Inferior parietal cortex (tissue), 1 donor: Measurements from ENCODE around the gene INPP4B.

Experiments used
- DNase-seq: peaks from one replicate; pipeline ENCODE4 v3.0.0-alpha.2; 2016; ENCODE audit errors: extremely low spot score

Gene INPP4B

DNA sequence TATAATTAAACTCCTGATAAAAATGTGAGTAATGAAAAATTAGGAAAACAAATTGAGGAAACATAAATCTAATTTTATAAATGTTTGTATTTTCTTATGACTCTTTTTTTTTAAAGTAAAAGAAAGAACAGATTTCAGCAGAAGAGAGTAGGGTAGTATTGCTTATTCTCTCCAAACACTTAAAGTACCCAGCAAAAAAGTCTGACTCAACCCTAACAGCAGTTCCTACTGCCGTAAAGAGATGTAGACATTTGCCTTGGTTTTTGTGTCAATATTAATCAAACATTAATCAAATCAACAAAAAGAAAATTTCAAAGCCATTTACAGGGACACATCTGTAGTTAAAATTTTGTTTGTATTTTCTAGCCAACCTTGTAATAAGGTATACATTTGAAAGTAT lies 701.3 kb downstream of the INPP4B start:
- no peak for DNase-seq

DNA sequence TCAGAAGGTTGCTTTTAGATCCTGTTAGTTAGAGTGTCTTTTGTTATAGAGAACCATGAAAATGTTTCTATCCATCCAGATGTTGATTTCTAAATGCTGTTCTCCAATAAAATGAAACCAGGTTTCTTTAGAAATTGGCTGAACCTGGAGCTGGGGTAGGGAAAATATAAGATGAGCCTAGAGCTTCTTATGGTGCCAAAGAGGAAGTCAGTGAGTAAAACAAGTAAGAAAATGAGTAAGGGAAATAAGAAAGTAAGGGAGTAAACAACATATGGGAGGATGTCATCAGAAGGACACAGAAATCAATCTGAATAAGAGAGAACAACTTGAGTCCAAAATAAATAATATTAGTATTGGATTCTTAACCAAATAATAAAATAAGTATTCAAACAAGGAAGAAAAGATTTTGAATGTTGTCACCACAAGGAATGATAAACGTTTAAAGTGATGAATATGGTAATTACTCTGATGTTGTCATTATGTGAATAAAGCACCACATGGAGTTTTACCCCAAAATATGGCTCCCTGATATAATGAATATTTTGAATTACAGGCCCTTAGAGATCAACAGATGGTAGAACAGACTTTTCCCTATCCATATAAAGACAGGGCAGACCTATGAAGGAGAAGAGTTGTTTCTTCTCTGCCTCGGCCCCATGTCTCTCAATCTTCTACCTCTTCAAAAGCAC lies 703.6 kb downstream of the INPP4B start:
- no peak for DNase-seq

DNA sequence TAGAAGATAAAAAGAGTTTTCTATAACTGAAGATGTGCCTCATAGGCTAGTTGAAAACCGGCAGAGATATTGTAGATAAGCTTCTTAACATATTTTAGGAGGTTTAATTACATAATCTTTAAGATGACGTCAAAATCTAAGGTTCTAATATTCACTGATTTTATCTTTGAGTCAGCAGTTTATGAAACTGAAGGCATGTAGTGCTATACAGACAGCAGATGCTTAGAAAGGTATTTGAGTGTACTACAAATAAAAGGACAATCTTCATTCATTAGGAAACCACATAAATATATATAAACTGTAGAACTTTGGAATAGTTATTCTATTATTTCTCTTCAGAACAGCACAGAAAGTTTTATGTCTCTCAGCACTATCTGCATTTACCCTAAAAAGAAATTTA lies 704.9 kb downstream of the INPP4B start:
- DNase-seq, result no peak

DNA sequence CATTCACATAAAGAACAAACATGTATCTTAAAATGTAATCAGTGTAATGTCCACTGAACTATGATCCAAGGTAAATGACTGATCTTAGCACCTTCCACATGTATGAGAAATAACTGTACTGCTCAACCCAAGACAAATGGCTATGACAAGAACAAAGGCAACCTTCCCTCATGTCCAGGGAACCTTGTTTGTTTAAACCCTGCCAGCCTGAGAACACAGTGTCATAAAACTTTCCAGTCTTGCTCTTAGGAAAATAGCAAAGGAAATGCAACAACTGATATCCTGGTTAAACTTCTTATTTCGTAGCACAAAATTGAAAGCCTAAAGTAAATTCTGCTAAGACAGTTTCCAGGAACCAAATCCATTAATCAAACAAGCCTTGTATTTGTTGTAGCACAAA lies 715.4 kb downstream of the INPP4B start:
- DNase-seq, result no peak

DNA sequence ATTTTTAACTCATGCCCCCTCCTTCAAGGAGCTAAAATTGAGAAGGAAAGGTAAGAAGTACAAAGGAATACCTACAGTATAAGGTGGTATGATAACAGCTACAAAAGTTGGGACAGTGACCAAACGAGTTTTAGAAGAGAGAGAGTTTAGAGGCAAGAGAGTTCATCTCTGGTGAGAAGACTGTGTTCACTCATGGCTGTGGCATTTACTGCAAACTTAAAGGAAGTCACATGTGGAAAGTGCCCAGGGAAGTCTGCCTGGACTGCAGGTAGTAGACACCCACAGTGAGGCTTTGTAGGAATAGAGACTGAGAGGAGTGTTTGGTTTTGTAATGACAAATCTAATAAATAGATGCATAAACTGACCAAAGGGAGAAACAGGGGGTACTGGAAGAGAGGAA lies 716.2 kb downstream of the INPP4B start:
- no peak for DNase-seq

DNA sequence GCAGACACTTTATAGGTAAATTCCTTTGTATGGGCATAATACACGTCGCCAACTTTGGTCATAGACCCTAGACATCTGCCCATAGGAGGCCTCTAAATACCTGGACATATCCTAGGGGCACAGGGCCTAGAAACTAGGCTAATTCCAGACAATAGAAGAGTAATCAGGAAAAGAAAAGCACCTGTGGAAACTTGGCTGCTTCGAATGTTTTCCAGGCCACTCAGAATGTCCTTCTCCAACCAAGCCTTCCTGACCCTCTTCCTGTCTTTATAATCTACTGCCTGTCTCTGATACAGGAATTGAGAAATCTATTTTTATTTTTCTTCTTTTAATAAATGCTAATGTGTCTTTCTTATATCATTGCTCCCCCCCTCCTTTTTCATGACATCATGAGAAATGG lies 716.6 kb downstream of the INPP4B start:
- DNase-seq, result no peak

DNA sequence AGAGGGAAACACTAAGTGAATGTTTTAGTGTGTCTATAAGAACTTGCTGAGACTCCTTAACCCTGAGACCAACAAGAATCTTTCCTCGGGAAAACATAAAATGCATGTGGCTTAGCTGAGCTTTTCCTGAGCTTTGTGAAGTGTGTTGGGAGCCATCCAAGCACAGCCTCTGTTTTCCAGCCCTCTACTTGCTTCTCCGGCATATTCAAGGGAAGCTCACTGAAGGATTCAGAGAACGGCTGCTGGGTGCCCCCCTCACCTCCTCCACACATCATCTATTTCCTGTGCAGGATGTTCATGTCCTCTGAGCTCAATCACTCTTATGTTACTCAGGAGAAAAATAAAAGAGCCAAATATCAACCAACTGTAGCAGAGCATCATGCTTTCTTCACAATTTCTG lies 717.6 kb downstream of the INPP4B start:
- DNase-seq, result peak; percentile 15

DNA sequence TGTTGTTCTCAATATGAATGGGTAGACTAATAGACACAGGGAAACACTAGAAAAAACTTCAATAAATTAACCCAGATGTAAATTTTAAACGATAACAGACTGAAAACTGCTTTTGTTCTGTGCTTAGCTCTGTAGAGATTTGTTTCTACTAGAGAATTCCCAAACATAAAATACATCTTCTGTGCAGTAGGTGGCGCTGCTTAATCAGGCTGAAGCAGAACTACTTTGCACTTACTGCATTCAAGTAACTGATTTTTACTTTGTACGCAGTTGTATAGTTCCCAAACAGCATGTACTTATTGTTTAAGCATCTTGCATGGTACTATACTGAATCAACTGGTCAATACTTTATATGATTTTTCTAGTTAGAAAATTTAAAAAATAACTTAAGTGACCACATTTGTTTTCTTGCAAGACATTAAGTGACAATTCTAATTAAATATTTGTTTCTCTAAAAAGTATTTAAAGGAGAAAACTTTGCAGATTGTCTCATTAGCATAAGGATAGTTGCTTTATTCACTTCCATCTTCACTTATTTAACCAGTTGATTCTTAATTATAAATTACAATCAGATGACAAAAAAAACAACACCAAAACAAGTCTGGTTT lies 719.1 kb downstream of the INPP4B start:
- DNase-seq, result peak; percentile 87

DNA sequence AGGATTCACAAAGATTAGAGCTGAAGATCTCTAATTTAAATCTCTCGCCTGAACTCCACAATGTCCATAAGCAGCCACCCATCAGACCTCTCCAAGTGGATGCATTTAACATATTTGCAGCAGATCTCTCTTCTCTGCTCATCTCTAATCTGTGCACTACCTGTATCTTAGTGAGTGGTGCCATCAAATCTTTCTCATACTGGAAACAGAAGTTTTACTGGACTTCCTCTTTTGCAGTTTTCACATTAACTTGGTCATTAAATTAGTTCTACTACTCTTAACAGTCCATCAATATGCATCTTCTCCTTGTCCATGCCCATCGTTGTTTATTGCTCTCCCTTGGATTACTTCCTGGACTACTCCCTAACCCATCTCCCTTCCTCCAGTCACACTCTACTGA lies 721.2 kb downstream of the INPP4B start:
- no peak for DNase-seq

DNA sequence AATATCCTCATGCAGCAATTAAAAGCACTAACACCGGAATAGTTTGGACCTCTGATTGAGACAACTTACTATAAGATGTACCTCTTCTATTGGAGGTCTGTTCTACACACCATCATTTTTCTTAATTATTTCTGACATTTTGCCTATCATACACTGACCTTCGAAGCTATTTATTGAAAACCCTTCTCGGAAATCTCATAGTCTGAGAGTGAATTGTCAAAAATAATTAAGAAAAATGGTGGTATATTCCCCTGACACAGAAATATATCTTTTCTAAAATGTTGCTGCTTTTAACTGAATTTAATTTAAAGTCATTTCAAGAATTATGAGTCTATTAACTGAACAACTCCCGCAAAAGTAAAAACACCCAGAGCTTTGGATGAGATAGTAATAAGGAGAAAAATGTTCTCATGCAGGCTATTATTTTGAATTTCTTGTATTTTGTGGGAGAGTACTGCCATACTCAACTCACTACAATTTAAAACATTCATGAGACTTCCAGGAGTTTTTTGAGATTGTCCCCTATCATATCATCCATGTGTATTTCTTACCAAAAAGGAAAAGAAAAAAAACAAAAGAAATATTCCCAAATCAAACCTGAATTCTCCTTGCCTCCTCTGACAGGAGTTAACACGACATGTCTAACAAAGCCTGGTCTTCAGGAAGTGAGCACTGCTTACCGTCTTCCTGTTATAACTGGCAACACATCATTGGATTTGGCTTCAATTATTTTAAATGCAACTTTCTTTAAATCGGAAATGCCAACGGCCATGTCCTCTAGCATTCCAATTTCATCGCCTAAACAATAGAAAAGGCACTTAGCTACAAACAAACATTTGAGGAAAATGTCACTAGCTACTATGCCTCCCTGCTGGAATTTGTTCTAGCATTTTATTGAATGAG lies 724.4 kb downstream of the INPP4B start:
- DNase-seq, result no peak

DNA sequence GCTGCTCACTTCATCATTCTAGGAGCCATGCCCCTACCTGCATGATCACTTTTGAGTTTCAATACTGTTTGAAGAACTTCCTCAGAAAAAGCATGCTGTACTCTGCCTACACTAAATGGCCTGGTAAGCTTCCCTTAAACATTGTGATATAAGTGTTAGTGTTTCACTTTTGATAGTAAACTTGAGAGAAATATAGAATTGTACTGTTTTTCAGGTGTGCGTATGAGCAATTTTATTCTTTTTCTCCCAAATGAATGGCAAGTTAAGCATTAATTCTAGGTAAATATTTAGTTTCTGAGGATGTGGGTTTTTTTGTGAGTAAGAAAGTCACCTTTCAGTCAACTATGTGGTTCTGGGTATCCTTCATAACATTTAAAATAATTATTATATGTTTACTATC lies 725.2 kb downstream of the INPP4B start:
- DNase-seq, result no peak

DNA sequence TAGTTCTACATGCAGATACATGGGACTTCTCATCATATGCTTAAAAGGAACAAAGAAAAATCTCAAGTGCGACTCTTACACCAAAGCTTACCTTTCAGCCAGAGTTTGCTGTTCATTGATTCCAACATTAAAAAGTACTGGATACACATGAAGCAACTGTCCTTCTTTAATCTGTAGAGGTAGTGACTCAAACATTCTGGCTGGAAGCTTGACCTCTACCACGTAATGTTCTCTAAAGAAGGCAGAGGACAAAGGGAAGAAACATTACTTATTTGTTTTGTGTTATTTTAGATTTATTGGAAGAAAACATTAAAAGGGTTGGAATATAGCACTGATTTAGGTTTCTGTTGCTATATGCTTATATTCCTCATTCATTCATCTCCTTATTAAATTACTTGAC lies 733.6 kb downstream of the INPP4B start:
- no peak for DNase-seq

DNA sequence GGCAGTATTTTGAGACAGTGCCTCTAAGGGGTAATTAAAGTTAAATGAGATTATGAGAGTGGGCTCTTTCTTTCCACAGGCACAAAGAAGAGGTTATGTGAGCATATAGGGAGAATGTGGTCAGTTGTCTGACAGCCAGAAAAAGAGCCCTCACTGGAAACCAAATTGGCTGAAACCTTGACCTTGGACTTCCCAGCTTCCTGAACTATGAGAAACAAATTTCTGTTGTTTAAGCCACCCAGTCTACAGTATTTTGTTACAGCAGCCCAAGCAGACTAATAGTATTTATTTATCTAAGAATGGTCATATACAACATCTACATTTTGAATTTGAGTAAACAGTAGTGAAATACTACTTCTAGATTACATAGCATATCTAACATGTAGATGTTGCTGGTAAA lies 736.0 kb downstream of the INPP4B start:
- no peak for DNase-seq

DNA sequence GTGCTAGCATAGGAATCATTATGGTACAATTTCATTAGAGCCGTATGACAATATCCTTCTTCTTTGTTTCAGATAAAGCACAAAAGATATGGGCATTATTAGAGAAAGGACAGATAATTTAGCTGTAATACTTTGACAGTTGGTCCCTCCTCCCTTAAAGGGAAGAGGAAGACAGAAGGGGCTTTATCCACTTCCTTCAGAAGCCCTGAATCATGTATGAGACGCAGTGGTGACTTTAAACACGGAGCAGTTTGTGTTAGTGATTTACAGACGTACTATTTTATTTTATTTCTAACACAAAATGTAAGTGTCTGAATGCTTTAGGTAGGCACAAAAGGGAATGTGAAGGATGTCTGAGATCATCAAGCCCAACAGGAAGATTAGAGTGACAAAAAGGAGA lies 742.1 kb downstream of the INPP4B start:
- DNase-seq, result no peak

DNA sequence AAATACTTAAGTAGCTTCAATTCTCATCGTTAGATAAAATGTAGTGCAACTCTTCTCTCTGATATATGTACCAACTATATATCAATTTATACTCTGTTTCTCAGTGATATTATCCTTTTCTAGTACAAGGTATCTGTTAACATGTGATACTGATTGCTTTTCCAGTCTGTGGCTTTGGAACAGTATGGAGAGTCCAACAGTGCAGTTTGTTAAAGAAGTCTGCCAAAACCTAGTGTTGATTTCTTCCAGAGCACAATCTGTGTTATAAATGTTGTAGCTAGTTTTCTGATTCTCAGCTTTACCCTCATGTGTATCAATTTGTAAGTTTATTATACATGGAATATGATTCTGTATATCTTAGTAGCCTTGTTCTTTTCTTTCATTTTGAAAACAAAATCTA lies 744.7 kb downstream of the INPP4B start:
- DNase-seq, result no peak

DNA sequence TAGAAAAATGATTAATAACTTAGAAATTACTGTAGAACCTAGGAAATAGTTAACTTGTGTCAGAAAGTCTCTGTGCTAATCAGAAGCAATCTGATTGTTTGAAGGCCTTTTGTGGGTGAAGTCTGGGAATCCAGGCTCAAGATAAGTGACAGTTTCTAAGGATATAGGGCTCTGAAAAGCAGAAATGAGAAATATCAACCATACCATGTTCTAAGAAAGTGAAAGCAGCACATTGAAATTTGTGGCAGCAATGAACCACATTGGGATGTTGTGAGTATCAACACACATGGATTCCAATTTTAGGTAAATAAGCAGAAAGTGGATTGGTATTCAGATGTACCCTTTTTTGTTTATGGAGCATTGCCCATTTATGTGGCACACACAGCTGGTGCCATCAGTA lies 745.2 kb downstream of the INPP4B start:
- no peak for DNase-seq

DNA sequence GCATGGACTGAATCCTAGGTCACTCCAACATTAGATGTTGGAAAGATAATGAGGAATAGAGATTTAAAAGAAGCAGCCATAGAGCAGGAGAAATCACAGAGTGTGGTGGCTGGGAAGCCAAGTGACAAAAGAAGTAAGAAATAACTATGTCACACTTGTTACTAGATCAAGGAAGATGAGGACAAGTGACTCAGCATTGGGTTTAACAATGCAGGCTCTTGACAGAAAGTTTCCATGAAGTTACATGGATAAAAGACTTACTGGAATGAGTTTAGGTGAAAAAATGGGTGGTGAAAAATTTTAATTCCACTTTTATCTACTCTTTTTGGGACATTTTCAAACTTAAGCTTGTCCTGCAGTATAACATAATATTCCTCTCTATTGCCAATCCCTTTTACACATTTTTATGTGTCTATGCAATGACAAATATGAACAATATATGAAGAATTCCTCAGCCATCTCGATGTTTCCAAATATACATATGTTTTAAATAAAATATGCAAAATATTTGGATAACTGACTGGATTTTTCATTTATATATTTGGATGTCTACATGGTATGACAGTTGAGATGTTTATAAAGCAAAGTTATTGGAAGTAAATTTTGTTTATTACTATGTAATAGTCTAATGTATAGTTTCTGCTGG lies 747.1 kb downstream of the INPP4B start:
- DNase-seq, result no peak

DNA sequence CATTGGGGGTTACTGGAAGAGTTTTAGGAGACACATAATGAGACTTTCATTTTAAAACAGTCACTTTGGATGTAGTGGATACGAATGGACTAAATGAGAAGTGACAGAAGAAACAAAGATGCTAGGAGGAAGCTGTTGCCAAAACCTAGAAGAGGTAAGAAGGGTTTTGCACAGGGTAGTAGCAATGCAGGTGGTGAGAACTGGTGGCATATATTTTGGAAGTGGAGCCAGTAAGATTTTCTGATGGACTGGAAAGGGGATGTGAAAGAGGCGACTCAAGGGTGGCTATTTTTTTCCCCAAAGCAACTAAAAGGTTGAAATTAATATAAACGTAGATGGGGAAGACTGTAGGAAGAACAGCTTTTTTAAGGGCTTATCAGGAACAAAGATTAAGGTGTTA lies 747.7 kb downstream of the INPP4B start:
- no peak for DNase-seq

DNA sequence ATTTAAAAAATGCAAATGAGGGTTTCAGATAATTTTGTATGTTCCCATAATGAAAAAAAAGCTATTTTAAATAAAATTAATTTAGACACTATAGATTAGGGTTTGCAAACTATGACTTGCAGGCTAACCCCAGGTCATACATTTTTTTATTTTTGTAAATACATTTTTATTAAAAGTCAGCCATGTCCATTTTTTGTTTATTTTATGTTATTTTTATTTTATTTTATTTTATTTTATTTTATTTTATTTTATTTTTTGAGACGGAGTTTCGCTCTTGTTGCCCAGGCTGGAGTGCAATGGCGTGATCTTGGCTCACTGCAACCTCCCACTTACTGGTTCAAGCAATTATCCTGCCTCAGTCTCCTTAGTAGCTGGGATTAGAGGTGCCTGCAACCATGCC lies 749.1 kb downstream of the INPP4B start:
- DNase-seq, result no peak

DNA sequence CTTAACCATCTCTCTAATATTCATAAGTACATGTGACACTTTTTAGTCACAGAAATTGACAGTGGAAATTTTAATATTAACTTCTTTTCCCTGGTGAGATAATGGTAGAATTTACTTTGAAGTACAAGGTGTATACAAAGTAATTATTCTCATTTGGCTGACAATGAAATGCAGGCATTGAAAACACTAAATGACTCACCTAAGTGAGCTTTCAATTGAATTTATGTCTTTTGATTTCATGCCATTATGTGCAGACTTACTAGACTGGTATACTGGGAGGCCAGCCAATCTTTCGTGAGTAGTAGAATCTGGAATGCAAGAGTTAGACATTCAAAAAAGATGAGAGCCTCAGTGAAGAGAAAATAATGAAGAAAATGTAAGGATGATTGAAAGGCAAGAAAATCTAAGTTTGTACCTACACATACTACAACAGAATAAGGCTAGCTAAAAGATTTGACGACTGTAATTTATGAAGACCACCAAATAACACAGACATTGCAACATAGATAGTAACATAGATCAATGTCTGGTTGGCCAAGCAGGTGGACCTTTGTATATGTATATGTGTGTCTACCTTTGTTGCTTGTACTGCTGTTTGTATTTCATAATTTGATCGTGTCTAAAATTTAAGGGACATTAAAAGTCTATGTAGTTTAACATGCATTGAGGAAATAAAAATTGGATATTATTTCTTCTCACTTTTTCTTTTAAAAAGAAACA lies 750.1 kb downstream of the INPP4B start:
- DNase-seq, result peak; percentile 16

DNA sequence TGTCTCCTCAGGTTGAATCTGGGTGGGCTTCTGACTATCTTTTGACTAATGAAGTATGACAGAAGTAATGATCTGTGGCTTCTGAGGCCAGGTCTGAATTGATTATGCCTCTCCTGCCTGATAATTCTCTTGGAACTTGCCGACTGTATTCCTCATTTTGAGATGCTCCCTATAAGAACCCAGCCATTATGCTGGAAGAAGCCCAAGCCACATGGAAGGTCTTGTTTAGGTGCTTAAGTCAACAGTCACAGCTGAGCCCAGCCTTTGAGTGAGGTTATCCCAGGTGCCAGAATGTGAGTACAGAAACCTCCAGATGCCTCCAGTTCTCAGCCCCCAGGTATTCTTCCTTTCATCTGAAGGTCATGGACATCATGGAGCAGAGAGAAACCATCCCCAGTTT lies 753.2 kb downstream of the INPP4B start:
- DNase-seq, result no peak

DNA sequence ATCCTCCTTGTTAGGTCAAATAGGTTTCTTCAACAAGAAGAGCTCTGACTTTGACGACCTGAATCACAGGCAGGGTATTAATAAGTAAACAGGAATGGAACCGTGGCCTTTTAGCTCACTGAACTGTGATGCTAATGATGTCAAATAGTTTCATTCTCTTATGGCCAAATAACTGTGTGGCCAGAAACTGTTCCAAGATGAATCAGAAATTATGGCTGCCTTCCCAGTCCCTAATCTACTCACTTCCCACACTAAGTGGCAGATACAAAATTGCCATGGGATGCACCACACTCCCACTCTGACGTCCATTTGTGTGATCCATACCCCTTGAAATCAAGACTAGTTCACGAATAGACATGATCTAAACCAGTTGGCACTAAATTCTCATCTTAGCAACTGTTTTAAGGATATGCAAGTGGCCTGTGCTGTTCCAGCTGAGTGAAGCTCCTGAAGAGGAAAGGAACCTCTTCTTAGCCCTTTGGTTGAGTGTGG lies 754.4 kb downstream of the INPP4B start:
- DNase-seq, result no peak
